ENCODE measurements around the gene SHLD1.
"Not testable (repeated sequence)": the region's sequence is repeated elsewhere in the genome, so short reads cannot be mapped to it uniquely, and the experiment has no call there.

The SHLD1 gene

DNA sequence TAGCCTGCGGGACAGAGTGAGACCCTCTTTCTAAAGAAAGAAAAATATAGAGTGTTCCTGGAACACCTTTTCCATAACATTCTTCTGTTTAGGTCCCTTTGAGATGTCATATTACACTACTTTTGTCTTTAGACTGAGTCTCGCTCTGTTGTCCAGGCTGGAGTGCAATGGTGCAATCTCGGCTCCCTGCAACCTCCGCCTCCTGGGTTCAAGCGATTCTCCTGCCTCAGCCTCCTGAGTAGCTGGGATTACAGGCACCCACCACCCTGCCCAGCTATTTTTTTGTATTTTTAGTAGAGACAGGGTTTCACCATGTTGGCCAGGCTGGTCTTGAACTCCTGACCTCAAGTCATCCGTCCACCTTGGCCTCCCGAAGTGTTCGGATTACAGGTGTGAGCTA lies 31.2 kb downstream of the SHLD1 start:
- not testable (repeated sequence) for DNase-seq (ENCODE audit: low spot score)

DNA sequence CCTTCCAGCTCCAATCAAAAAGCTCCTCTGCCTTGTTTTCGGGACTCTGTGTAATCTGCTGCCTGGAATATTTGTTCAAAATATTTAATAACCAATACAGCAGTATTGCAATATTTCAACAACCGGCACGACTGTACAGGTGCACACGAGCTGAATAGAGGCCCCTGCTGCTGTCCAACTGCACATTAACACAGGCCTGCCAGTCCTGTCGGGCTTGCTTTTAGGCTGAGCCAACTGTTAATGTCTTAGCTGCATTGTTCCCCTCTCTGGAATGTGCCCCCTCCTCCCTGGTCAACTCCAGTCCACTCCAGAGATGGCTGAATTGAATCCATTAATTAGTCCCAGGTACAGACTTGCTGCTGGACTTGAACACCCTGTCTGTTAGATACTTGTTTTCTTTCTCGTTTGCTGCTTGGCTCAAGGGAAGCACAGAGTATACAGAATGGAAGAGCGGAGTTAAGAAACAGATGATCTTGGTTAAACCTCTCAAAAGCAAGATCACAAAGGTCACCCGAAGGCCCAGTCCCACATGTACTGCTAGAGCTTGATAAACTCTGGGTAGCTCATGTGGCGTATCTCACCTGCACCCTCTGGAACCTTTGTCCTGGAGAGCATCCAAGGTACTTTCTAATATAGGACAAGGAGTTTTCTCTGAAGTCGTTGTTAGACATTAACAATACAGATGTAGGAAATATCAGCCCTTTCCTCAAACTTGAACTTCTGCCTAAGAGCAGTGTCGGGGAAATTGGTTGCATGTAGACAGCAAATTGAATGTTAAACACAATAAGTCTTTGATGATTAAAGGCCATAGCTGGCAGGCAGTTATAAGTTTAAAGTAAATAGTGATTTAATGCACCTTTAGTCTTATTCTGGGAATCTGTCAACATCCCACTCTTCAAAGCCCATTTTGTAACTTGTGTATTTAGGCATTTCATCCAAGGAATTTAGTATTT lies 31.9 kb downstream of the SHLD1 start:
- no peak for DNase-seq (ENCODE audit: low spot score)

DNA sequence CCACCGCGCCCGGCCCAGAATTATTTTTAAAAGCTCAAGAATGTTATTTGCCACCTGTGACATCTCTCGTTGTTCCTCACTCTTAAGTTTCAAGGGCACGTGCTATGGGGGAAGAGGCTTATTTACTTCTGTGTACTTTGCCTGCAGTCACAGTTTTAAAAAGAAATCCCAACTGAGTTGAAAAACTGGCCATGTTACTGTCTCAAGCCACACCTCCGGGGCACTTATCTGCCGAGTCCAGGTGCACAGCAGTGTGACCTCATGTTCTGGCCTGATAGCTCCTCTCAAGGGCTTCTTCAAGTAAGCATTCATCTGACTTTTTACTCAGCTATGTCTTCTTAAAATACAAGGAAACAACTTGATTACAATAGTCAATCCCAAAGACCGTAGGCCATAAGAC lies 34.5 kb downstream of the SHLD1 start:
- DNase-seq (ENCODE audit: low spot score): no peak

DNA sequence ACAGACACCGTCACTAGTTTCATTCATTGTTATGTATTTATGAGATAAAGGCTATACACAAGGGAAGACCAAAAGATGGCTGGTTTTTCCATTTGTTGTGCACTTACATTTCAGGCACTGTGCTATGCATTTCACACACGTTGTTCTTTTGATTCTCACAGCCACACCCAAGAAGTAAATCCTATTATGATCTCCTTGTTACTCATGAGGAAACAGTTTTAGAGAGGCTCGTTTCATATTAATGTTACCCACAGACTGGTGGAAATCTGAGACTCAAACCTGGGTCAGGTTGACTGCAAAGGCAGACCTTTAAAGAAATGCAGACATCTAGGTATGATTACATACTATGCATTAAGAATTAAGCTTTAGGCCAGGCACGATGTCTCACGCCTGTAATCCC lies 34.9 kb downstream of the SHLD1 start:
- no peak for DNase-seq (ENCODE audit: low spot score)

DNA sequence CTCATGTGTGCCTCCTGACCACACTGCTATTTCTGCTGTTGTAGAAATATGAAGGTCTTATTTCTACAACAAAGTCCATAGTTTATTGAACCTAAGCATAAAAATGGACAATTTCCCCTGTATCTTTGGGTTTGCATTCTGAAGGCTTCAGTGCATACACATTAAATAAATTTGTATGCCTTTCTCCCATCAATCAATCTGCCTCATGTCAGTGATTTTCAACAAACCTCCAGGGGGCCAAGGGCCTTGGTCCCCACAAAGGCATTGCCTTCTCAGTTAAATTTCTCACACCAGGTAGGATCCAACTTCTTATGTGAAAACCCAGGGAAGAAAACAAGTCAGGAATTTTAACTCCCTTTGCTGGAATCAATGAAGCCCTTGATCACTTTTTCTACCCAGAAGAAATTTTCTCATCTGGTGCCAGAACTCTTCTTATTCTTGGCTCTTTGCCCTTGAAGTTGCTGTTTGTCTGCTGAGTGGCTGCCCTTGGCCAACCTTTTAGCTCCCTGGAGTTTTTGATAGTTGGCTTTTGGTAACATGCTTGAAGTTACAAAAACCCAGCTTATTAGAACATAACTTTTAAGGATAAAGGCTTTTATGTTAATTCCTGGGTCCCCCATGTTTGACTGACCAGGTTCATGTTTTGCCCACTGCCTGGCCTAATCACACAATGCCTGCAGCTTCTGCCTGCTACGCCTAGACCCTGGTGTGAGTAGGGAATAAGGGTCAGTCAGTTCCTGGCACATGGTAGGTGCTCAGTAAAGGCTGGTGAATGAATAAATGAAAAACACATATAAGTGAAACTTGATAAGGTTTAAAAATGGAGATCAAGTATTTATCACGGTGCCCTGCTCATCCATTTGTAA lies 37.0 kb downstream of the SHLD1 start:
- peak; percentile 21 for DNase-seq (ENCODE audit: low spot score)

DNA sequence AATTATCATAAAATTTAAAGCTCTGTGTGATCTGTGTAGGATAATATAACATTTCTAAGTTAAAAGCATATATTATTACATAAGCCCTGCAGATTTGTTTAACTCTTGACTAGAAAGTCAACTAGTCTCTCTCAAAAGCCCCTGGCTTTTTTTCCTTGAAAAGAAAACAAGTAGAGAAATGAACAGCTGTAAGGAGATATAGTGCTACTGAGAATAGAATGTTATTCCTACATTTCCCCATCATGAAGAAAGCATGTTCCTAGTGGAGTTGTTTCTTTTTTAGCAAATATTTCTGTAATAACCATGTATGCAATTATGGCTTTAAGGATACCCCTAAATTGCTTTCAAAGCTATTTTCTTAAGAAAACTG lies 37.6 kb downstream of the SHLD1 start:
- no peak for DNase-seq (ENCODE audit: low spot score)

DNA sequence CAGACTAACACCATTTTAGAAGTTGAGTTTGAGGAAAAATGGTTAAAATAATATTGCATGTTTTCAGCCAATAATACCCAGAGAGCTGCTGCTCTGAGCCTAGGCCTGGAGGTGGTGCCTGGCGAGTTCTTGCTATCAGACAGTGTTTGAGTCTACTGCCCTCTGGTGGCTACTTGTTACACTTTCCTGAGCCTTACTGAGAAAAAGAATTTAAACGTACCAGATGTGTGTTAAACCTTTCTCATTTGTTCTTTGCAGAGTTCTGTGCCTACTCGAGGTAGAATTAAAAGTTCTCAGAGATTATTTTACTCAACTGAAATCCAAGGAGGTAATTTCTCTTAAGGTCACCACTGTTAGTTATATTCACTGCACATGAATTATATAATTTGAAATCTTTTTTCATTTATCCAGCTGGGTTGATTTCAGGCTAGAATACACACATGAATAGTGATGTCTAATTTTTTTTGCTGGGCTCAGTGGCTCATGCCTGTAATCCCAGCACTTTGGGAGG lies 38.2 kb downstream of the SHLD1 start:
- peak; percentile 73 for DNase-seq (ENCODE audit: low spot score)

DNA sequence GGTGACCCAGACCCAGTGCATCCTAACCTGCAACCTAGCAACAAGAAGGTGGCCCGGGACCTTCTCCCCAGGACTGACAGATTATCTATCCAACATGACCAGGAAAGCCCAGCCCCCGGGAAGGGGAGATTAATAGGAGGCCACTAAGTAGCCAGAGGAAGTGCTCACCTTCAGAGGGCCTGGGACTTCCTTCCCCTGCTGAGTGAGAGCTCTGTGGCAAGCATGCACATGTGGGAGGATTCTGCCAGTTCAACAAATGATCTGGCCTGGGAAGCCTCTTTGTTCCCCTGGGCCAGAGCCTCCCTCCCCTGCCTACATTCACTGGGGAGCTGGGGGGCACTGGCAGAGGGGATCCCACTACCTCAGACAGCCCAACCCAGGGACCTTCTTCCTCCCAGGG lies 39.6 kb downstream of the SHLD1 start:
- DNase-seq (ENCODE audit: low spot score): no peak

DNA sequence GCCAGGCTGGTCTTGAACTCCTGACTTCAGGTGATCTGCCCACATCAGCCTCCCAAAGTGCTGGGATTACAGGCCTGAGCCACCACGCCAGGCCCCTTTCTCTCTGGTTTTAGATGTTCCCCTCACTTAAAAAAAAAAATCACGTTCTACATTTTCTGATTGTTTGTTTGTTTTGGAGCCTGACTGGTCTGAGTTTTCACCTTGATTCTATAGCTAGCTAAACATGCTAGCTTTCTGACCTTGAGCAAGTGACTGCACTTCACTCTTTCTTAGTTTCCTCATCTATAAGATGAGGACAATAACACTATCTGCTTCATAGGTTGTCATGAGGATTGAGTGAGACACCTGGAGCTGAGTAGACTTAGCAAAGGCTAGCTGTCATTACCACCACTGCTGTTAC lies 43.7 kb downstream of the SHLD1 start:
- no peak for DNase-seq (ENCODE audit: low spot score)

DNA sequence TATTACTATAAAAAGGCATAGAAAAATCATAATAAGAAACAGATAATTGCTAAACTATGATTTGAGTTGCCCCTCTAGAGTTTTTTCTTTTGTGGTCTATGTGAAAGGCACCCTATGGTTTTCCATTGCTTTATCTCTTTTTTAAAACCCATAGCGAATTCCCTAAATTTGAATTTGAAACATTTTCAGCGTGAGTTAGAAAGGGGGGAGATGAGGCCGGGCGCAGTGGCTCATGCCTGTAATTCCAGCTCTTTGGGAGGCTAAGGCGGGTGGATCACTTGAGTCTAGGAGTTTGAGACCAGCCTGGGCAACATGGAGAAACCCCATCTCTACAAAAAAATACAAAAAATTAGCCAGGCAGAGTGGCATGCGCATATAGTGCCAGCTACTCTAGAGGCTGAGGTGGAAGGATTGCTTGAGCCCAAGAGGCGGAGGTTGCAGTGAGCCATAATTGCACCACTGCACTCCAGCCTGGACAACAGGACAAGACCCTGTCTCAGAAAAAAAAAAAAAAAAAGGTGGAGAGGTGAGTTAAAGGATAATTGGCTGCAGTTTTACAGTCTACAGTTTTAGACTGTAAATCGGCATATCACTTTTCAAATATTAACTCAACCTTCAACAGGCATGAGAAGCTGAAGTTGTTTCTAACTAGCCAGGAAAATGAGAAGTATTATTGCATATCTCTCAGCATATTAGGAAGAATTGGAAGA lies 46.3 kb downstream of the SHLD1 start:
- DNase-seq (ENCODE audit: low spot score): no peak

DNA sequence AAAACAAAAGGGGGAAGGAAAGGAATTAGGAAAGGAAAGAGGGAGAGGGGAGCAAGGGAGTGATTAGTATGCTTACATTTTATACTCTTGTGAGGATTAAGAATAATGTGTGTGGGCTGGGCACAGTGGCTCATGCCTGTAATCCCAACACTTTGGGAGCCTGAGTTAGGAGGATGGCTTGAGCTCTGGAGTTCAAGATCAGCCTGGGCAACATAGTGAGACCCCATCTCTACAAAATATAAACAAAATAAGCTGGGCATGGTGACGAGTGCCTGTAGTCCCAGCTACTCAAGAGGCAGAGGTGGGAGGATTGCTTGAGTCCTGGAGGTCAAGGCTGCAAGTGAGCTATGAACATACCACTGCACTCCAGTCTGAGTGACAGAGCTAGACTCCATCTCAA lies 47.0 kb downstream of the SHLD1 start:
- DNase-seq (ENCODE audit: low spot score): no peak

DNA sequence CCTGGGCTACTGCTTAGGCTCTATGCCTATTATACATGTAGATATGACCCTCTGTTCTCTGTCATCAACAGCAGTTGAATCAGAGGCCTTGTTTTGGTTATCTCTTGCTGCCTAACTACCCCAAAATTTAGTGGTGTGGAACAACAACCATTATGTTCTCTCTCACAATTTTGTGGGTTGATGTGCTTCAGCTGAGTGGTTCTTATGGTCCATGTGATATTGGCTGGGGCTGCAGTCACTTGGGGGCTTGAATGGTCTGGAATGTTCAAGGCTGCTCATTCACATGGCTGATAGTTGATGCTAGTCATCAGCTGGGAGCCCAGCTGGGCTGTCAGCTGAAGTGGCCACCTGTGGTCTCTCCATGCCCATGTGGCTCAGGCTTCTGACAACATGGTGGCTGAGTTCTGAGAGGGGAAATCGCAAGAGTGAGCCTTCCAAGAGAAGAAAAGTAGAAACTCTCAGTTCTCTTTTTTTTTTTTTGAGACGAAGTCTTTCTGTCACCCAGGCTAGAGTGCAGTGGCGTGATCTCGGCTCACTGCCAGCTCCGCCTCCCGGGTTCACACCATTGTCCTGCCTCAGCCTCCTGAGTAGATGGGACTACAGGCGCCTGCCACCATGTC lies 47.8 kb downstream of the SHLD1 start:
- no peak for DNase-seq (ENCODE audit: low spot score)

DNA sequence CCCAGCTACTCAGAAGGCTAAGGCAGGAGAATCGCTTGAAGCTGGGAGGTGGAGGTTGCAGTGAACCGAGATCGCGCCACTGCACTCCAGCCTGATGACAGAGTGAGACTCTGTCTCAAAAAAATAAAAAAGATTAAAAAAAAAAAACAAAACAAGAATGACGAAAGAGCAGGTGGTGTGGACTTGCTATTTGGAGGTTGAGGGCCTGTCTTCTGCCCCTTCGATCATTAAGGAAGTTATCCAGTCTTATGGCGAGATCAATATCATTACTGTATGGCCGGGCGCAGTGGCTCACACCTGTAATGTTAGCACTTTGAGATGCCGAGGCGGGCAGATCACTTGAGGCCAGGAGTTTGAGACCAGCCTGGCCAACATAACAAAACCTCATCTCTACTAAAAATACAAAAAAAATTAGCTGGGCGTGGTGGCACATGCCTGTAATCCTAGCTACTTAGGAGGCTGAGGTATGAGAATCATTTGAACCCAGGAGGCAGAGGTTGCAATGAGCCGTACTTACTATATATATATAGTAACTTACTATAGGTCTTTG lies 53.6 kb downstream of the SHLD1 start:
- not testable (repeated sequence) for DNase-seq (ENCODE audit: low spot score)

DNA sequence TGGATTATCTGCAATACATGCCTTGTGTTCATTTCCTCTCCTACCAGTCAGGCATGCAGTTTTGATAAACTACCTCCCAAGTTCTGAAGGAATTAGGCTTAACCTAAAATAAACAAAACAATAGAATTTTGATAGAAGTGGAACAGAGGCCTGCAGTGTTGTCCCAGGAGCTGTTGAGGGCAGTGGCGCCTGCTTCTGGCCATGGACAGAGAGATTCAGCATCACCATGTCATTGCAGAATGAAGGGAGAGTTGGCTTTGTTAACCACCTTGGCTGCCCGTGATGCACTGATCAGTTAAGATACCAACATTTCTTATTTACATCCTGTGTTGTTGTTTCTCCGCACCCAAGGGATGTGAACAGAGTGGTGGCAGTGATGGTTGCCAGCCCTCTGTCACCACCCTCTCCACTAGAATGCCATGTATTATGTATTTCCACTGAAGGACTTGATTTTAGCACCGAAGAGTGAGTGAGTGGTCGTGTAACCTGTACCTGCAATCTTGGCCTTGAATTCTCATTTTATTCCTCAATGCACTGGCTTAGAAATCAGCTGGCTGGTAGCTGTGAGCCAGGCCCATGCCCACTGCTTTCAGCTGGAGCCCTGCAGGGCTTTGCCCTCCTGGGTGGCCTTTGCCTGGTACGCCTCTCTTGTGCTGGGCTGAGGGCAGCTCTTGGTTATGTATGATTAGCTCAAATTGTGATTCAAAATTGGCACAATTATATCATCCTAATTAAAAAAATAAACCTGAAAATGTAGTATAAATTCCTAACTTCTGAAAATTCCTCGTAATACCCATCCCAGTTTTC lies 56.5 kb downstream of the SHLD1 start:
- DNase-seq (ENCODE audit: low spot score): no peak

DNA sequence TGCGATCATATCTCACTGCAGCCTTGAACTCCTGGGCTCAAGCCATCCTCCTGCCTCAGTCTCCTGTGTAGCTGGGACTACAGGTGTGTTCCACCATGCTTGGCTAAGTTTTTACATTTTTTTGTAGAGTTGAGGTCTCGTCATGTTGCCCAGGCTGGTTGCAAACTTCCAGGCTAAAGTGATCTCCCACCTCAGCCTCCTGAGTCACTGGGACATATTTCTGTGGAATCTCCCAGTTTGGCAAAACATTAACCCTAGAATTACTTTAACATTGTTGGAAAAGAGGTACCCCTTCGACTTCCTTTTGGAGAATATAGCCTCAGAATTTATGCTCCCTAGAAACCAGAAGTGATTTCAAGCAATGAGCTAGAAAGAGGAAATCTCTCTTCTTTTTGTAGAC lies 57.2 kb downstream of the SHLD1 start:
- DNase-seq (ENCODE audit: low spot score): no peak

DNA sequence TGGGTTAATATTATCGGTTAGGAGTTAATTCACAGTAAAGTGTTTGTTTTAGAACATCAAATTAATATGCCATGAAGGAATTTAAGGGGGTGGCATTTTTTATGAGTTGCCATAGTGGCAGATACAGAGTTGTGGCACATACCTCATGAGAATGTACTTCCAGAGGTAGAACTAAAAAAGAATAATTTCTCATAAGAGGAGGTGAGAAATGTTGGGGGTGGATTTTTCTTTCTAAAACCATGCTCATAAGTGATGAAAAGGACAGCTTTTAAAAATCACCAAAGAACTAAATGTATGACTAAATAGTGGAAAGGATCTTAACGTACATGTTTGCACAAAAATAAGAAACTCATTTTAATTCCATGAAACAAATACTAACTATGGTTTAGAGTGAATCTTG lies 58.7 kb downstream of the SHLD1 start:
- DNase-seq (ENCODE audit: low spot score): no peak

DNA sequence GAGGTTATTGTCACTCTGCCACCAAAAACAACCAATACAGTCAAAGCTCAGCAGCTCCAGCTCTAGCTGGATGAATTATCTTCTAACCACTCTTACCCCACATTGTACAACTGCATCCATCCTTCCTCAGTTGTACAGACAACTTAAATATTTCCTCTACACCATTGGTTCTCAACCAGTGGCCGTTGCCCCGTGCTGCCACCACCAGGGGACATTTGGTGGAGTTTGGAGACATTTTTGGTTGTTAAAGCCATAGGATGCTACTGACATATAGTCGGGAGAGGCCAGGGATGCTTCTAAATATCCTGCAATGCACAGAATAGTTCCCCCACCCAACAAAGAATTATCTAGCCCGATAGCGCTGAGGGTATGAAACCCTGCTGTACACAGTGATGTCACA lies 59.3 kb downstream of the SHLD1 start:
- no peak for DNase-seq (ENCODE audit: low spot score)

DNA sequence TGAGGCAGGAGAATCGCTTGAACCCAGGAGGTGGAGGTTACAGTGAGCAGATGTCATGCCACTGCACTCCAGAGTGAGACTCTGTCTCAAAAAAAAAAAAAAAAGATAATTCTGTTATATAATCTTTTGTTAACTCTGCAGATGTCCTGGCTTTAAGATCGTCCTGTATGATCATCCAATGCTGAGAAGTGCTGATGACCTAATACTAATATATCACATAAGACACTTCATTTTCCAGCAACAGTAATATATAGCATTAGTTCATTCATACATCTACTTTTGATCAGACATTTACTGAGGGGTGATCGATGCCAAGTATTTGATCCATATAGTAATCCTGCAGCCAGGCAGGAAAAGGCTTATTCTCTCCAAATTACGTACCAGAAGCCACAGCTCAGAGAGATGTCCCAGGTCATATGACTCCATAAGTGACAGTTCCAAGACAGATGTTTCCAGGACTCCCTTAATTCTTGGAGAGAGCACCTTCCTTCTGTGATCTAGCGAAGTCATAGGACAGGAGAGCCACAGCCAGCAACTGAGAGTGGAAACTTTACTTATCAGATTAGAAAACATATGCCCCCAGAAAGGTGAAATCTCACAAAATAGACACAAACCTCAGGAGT lies 60.7 kb downstream of the SHLD1 start:
- no peak for DNase-seq (ENCODE audit: low spot score)

DNA sequence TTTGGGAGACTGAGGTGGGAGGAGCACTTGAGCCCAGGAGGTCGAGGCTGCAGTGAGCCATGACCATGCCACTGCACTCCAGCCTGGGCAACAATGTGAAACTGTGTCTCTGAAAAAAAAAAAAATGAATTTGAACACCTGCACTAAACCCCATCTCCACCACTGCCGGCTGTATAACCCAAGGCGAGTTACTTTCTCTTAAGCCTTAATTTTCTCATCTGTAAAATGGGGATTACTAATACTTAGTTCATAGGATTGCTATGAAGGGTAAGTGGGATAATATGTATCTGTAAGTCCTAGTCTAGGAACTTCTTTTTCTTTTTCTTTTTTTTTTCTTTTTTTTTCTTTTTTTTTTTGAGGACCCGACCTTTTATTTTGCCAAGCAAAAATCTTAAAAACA lies 61.5 kb downstream of the SHLD1 start:
- no peak for DNase-seq (ENCODE audit: low spot score)

DNA sequence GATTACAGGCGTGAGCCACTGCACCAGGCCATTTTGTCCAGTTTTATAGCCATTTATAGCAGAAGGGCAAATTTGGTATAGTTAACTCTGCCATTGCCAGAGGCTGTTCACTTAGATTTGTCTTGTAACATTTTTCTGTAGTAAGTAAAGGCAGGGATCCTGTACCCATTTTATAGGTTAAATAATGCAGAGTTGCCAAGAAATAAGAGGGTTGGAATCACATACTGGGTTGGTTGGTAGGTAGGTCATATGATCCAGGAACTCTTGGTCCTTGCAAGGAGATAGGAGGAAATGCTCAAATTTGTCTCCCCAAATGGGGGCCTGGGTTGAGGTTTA lies 68.1 kb downstream of the SHLD1 start:
- no peak for DNase-seq (ENCODE audit: low spot score)
